Endothelial cell of umbilical vein (primary cell): ENCODE data around the gene RDH14. TPM values are rescaled to one million over a fixed set of nuclear protein-coding genes. Genes with fewer than 3 reads are reported as not detected.

Experiments
- BruUV-seq: library from RNA; stranded (reverse); fragments of 400-500 nt; replicated peaks from 2 replicates; lab custom pipeline; 2021; lab: Mats Ljungman, UMichigan
- CTCF ChIA-PET: fragments of 300-600, 350-600 bp; sonication (Branson Sonifier 250); formaldehyde crosslinking; loops from one replicate; lab custom pipeline; 2021; ENCODE audit warnings: antibody characterized with exemption, inconsistent platforms; lab: Charles Lee
- POLR2A ChIA-PET: fragments of 300-600, 350-600 bp; sonication (Branson Sonifier 250); formaldehyde crosslinking; loops from one replicate; lab custom pipeline; 2021; ENCODE audit warnings: antibody characterized with exemption, inconsistent platforms; lab: Charles Lee
- DNase-seq: peaks from one replicate; pipeline ENCODE4 v3.0.0-alpha.2; 2011; ENCODE audit warnings: low read depth, low spot score
- FAIRE-seq: peaks from 2 replicates; lab custom pipeline; 2011; peaks lifted over from hg19 to GRCh38; lab: Jason Lieb, UNC
- H2AFZ ChIP-seq: 2 replicates; pipeline ENCODE4 v1.6.0; 2012; ENCODE audit warnings: low read depth, low read length, control low read depth, inconsistent platforms
- H3K27ac ChIP-seq: 2 replicates; pipeline ENCODE4 v1.5.1; 2011; ENCODE audit warnings: low read depth, mild to moderate bottlenecking, control low read depth, low read length, moderate library complexity; ENCODE audit not compliant: insufficient read depth
- H3K27me3 ChIP-seq, 2 experiments: 2 replicates each; pipeline versions ENCODE4 v1.6.0 to v1.6.1; 2011; ENCODE audit warnings: low read length in 2 of 2, mixed read lengths in 1 of 2; ENCODE audit not compliant: control insufficient read depth in 2 of 2, insufficient read depth in 2 of 2
- H3K36me3 ChIP-seq, 2 experiments: 2 replicates in 1 of 2; 3 replicates in 1 of 2; pipeline ENCODE4 v1.5.1; 2011; ENCODE audit warnings: low read length in 2 of 2, mild to moderate bottlenecking in 1 of 2, moderate library complexity in 1 of 2; ENCODE audit not compliant: control insufficient read depth in 2 of 2, insufficient read depth in 2 of 2; ENCODE audit errors: extremely low read depth in 1 of 2
- H3K4me1 ChIP-seq: 3 replicates; pipeline ENCODE4 v1.5.1; 2011; ENCODE audit warnings: mild to moderate bottlenecking, low read length; ENCODE audit not compliant: control insufficient read depth, insufficient read depth; ENCODE audit errors: extremely low read depth
- H3K4me2 ChIP-seq: 2 replicates; pipeline ENCODE4 v1.6.1; 2011; ENCODE audit warnings: low read length, control low read depth, mixed read lengths; ENCODE audit not compliant: insufficient read depth
- H3K4me3 ChIP-seq, 3 experiments: fragments of 200-600 bp in 1 of 3; sonication (generic), shearing (Covaris generic) in 1 of 3; replicated peaks in 1 of 3; 2 replicates each; pipeline ENCODE4 v1.5.1; 2011 to 2016; ENCODE audit warnings: control low read depth in 3 of 3, low read length in 3 of 3, mild to moderate bottlenecking in 2 of 3, inconsistent platforms in 1 of 3, low read depth in 1 of 3, moderate library complexity in 1 of 3; ENCODE audit not compliant: insufficient read depth in 1 of 3
- H3K79me2 ChIP-seq: 2 replicates; pipeline ENCODE4 v1.6.0; 2012; ENCODE audit warnings: low read length, inconsistent platforms; ENCODE audit not compliant: control insufficient read depth, insufficient read depth
- H3K9ac ChIP-seq: replicated peaks from 2 replicates; pipeline ENCODE3; 2011; ENCODE audit warnings: low read length, control low read depth; ENCODE audit not compliant: insufficient read depth; ENCODE audit errors: extremely low read depth
- H3K9me1 ChIP-seq: replicated peaks from 3 replicates; pipeline ENCODE4 v1.6.0; 2011; ENCODE audit warnings: mild to moderate bottlenecking, low read length; ENCODE audit not compliant: control insufficient read depth, insufficient read depth; ENCODE audit errors: extremely low read depth
- H3K9me3 ChIP-seq: replicated peaks from 2 replicates; pipeline ENCODE4 v1.5.1; 2012; ENCODE audit warnings: low read length, inconsistent platforms; ENCODE audit not compliant: control insufficient read depth, insufficient read depth
- H4K20me1 ChIP-seq: replicated peaks from 2 replicates; pipeline ENCODE3; 2011; ENCODE audit warnings: mild to moderate bottlenecking, low read length; ENCODE audit not compliant: control insufficient read depth, insufficient read depth; ENCODE audit errors: extremely low read depth
- FOS ChIP-seq: IDR thresholded peaks from 2 replicates; pipeline ENCODE4 v1.6.1; 2011; ENCODE audit warnings: mild to moderate bottlenecking, low read length, moderate library complexity, borderline replicate concordance; ENCODE audit not compliant: insufficient read depth
- GATA2 ChIP-seq: IDR thresholded peaks from 2 replicates; pipeline ENCODE4 v1.7.0; 2011; ENCODE audit warnings: low read depth, mild to moderate bottlenecking, moderate library complexity, mixed read lengths, low read length; ENCODE audit not compliant: insufficient read length, insufficient read depth
- POLR2A ChIP-seq: IDR thresholded peaks from 2 replicates; pipeline ENCODE4 v1.6.1; 2012; ENCODE audit warnings: low read depth, mild to moderate bottlenecking, control low read depth, low read length
- dilution Hi-C: fragments of 300-500 bp; cut with MboI; formaldehyde crosslinking; loops from one replicate; pipeline ENCODE4 v1.15.0; 2019; ENCODE audit warnings: low sequenced_read_pairs; ENCODE audit not compliant: extremely low pct_ligation_motif_present
- intact Hi-C: fragments of 100-400 bp; cut with micrococcal nuclease; formaldehyde crosslinking; loops from one replicate; pipeline ENCODE4 v1.10.0; 2022
- polyA plus RNA-seq, 4 experiments: library from polyadenylated mRNA; depleted of rRNA in 3 of 4; stranded (reverse) in 3 of 4; unstranded in 1 of 4; fragments of >200 nt; gene quantifications; 2 replicates each; pipeline versions ENCODE4 v1.2.1 to v1.2.3, GENCODE V29; 2011 to 2012; ENCODE audit warnings: missing spikeins in 1 of 4
- total RNA-seq: library from RNA; stranded (reverse); gene quantifications from 2 replicates; pipeline ENCODE4 v1.2.3, GENCODE V29; 2021

Gene RDH14
- total and polyA plus RNA-seq, 2 donors (not counting 3 experiments of a cell fraction or from before 2014, with no cell fraction given): 8.8 to 12.4 TPM

GRCh38 chr2:18518116-18519111 lies 42.0 kb downstream of the RDH14 start:
- Histone ChIP-seq H3K4me3 (no peak overlapping the region), H4K20me1 (no peaks in the 10 kb centered on the region), H2AFZ (no peak overlapping the region), H3K4me2 (no peak overlapping the region), H3K27me3 (no peaks in the 10 kb centered on the region), H3K4me1 (no peaks in the 10 kb centered on the region), H3K79me2 (no peaks in the 10 kb centered on the region), H3K9me3 (no peaks in the 10 kb centered on the region), H3K9me1 (no peaks in the 10 kb centered on the region), H3K9ac (no peak overlapping the region), H3K27ac (no peak overlapping the region), H3K36me3 (no peaks in the 10 kb centered on the region)
- TF ChIP-seq GATA2 (no peak), FOS (peak; percentile 51)
- intact Hi-C loops: no loop called here
- ChIA-PET CTCF (interaction anchor here (0.7 to 2.4 kb wide), 10 partner anchors 9 to 1344 kb away, joined by 3 to 7 read pairs (median 3); no protein-coding TSS in a partner anchor), POLR2A (interaction anchor here (0.7 kb wide), 2 partner anchors 212 to 937 kb away, joined by 3 read pairs; no protein-coding TSS in a partner anchor)
- BruUV-seq: no TSS peak
- no peak for DNase-seq
- no peak for FAIRE-seq
- dilution Hi-C loops: no loop called here

- dilution Hi-C loops: no loop called here
- no peaks in the 10 kb centered on the region for H3K9me3 ChIP-seq
- TF ChIP-seq POLR2A: no peak
- no peak overlapping the region for H3K4me3 ChIP-seq
- intact Hi-C loops: no loop called here
- no peak overlapping the region for H2AFZ ChIP-seq
- FAIRE-seq (no peak), DNase-seq (no peak)
- no peaks in the 10 kb centered on the region for H3K79me2 ChIP-seq
- no peak overlapping the region for H3K27ac ChIP-seq
- H3K4me1 ChIP-seq: no peaks in the 10 kb centered on the region
- H3K36me3 ChIP-seq: no peaks in the 10 kb centered on the region
- BruUV-seq: no TSS peak
- no peaks in the 10 kb centered on the region for H3K9me1 ChIP-seq
- no peaks in the 10 kb centered on the region for H4K20me1 ChIP-seq
- H3K9ac ChIP-seq: no peak overlapping the region
- POLR2A ChIA-PET: interaction anchor here (0.7 kb wide), 1 partner anchor 211 kb away, joined by 3 read pairs; no protein-coding TSS in a partner anchor
- H3K27me3 ChIP-seq: no peaks in the 10 kb centered on the region
- no peak overlapping the region for H3K4me2 ChIP-seq
- CTCF ChIA-PET: interaction anchor here (0.7 to 2.4 kb wide), 5 partner anchors 10 to 833 kb away, joined by 3 to 7 read pairs (median 3); no protein-coding TSS in a partner anchor
Observed at GRCh38 chr2:18517386-18517785, 43.1 kb downstream of the RDH14 start.
